ENCODE measurements around the gene ELOVL7.

DNA sequence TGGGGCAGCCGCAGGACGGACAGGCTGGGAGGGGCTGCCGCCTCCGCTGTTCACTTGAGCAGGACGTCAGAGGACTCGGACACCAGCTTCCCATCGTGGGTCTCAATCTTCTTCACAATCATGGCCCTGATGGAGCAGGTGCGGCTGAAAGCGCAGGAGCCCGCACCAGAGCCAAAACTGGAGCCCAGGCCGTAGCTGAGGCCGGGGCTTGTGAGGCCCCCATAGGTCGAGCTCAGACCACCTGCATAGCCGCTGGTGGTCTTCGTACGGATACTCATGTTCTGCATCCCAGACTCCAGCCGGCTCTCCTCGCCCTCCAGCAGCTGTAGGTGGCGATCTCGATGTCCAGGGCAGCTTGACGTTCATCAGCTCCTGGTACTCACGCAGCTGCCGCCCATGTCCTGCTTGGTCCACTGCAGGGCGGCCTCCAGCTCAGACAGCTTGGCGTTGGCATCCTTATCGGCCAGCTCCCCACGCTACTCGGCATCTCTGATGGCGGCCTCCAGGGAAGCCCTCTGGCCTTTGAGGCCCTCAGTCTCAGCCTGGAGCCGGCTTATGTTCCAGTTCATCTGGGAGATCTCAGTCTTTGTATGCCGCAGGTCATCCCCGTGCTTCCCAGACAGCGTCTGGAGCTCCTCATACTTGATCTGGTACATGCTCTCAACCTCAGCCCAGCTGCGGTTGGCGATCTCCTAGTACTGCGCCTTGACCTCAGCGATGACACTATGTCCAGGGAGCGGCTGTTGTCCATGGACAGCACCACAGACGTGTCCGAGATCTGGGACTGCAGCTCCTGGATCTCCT, 100.4 kb downstream of the ELOVL7 start:
- TF ChIP-seq, protein P1, sequence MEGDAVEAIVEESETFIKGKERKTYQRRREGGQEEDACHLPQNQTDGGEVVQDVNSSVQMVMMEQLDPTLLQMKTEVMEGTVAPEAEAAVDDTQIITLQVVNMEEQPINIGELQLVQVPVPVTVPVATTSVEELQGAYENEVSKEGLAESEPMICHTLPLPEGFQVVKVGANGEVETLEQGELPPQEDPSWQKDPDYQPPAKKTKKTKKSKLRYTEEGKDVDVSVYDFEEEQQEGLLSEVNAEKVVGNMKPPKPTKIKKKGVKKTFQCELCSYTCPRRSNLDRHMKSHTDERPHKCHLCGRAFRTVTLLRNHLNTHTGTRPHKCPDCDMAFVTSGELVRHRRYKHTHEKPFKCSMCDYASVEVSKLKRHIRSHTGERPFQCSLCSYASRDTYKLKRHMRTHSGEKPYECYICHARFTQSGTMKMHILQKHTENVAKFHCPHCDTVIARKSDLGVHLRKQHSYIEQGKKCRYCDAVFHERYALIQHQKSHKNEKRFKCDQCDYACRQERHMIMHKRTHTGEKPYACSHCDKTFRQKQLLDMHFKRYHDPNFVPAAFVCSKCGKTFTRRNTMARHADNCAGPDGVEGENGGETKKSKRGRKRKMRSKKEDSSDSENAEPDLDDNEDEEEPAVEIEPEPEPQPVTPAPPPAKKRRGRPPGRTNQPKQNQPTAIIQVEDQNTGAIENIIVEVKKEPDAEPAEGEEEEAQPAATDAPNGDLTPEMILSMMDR (IDR thresholded peaks at IDR 0.05) = no peak
- TF ChIP-seq POLR2A (IDR thresholded peaks at IDR 0.05) = no peak
- no peak for TF ChIP-seq EP300 (IDR thresholded peaks at IDR 0.05)
- no peak for TF ChIP-seq POLR2AphosphoS5 (IDR thresholded peaks at IDR 0.05)

Measured in suprapubic skin (tissue), 4 donors.